GM23338 (cell line): ENCODE data around the gene MZT2A.

Experiments
- CREB1 ChIP-seq: fragments of 250-450 bp; sonication (Bioruptor Pico); IDR thresholded peaks from 2 replicates; pipeline ENCODE4 v1.5.0; 2020; ENCODE audit warnings: low read depth, mild to moderate bottlenecking, moderate library complexity
- EZH2 ChIP-seq: fragments of 200-600 bp; sonication (generic); IDR thresholded peaks from one replicate; pipeline ENCODE4 v1.8.0; 2017; ENCODE audit warnings: antibody characterized with exemption, mild to moderate bottlenecking, low read depth; ENCODE audit not compliant: unreplicated experiment
- EZH2phosphoT487 ChIP-seq: fragments of 200-600 bp; sonication (generic); IDR thresholded peaks from one replicate; pipeline ENCODE4 v1.8.1; 2018; ENCODE audit warnings: antibody characterized with exemption; ENCODE audit not compliant: unreplicated experiment
- JUNB ChIP-seq: IDR thresholded peaks from one replicate; pipeline ENCODE4 v1.6.1; 2016; ENCODE audit warnings: antibody characterized with exemption; ENCODE audit not compliant: unreplicated experiment
- POLR2AphosphoS5 ChIP-seq: IDR thresholded peaks from 2 replicates; pipeline ENCODE4 v1.6.1; 2016; ENCODE audit warnings: antibody characterized with exemption, low read depth
- TF ChIP-seq, protein P1 (sequence below), 2 experiments: fragments of 200-600 bp in 1 of 2; sonication (generic) in 1 of 2; conservative IDR thresholded peaks; 2 replicates each; pipeline versions ENCODE4 v1.5.1 to v1.6.1; 2016 to 2017; ENCODE audit warnings: antibody characterized with exemption in 2 of 2, low read depth in 2 of 2, mild to moderate bottlenecking in 2 of 2, moderate library complexity in 1 of 2
- TF ChIP-seq, protein P2 (sequence below): IDR thresholded peaks from one replicate; pipeline ENCODE4 v1.6.1; 2018; ENCODE audit warnings: antibody characterized with exemption; ENCODE audit not compliant: unreplicated experiment

DNA sequence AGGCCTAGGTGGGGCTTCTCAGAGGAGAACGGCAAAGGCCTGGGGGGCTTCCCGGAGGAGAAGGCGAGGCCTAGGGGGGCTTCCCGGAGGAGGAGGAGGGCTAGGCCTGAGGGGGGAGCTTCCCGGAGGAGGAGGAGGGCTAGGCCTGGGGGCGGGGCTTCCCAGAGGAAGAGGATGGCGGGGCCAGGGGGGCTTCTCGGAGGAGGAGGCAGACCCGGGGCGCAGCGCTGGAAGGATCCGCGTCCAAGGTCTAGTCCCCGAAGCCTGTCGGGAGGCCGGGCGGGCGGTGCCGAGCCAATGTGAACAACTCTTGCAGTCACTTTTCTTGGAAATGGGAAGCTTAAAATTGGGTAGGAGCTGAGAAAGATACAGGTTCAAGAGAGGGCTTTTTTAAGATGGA lies 46.3 kb downstream of the MZT2A start:
- TF ChIP-seq, protein P1, sequence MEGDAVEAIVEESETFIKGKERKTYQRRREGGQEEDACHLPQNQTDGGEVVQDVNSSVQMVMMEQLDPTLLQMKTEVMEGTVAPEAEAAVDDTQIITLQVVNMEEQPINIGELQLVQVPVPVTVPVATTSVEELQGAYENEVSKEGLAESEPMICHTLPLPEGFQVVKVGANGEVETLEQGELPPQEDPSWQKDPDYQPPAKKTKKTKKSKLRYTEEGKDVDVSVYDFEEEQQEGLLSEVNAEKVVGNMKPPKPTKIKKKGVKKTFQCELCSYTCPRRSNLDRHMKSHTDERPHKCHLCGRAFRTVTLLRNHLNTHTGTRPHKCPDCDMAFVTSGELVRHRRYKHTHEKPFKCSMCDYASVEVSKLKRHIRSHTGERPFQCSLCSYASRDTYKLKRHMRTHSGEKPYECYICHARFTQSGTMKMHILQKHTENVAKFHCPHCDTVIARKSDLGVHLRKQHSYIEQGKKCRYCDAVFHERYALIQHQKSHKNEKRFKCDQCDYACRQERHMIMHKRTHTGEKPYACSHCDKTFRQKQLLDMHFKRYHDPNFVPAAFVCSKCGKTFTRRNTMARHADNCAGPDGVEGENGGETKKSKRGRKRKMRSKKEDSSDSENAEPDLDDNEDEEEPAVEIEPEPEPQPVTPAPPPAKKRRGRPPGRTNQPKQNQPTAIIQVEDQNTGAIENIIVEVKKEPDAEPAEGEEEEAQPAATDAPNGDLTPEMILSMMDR (conservative IDR thresholded peaks at IDR 0.05; ENCODE audit: low read depth in 2 of 2): no peak
- no peak for TF ChIP-seq POLR2AphosphoS5
- TF ChIP-seq EZH2phosphoT487: no peak
- no peak for TF ChIP-seq JUNB
- TF ChIP-seq EZH2: no peak
- TF ChIP-seq, protein P2, sequence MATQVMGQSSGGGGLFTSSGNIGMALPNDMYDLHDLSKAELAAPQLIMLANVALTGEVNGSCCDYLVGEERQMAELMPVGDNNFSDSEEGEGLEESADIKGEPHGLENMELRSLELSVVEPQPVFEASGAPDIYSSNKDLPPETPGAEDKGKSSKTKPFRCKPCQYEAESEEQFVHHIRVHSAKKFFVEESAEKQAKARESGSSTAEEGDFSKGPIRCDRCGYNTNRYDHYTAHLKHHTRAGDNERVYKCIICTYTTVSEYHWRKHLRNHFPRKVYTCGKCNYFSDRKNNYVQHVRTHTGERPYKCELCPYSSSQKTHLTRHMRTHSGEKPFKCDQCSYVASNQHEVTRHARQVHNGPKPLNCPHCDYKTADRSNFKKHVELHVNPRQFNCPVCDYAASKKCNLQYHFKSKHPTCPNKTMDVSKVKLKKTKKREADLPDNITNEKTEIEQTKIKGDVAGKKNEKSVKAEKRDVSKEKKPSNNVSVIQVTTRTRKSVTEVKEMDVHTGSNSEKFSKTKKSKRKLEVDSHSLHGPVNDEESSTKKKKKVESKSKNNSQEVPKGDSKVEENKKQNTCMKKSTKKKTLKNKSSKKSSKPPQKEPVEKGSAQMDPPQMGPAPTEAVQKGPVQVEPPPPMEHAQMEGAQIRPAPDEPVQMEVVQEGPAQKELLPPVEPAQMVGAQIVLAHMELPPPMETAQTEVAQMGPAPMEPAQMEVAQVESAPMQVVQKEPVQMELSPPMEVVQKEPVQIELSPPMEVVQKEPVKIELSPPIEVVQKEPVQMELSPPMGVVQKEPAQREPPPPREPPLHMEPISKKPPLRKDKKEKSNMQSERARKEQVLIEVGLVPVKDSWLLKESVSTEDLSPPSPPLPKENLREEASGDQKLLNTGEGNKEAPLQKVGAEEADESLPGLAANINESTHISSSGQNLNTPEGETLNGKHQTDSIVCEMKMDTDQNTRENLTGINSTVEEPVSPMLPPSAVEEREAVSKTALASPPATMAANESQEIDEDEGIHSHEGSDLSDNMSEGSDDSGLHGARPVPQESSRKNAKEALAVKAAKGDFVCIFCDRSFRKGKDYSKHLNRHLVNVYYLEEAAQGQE: no peak
- no peak for TF ChIP-seq CREB1 (CRISPR knock-in tag)
